OCI-LY1 (cell line): Measurements from ENCODE around the gene BIN1.

Source experiments
- EZH2 ChIP-seq: fragments of 200-600 bp; sonication (generic), shearing (Covaris generic); IDR thresholded peaks from 2 replicates; pipeline ENCODE4 v1.8.0; 2017; ENCODE audit warnings: borderline replicate concordance, mixed run types, mild to moderate bottlenecking, antibody characterized with exemption, low read length, moderate library complexity, mixed read lengths
- TF ChIP-seq, protein P1 (sequence below): fragments of 200-600 bp; sonication (generic), shearing (Covaris generic); IDR thresholded peaks from 2 replicates; pipeline ENCODE4 v1.5.1; 2017; ENCODE audit warnings: mild to moderate bottlenecking, antibody characterized with exemption, low read length, moderate library complexity, mixed read lengths

DNA sequence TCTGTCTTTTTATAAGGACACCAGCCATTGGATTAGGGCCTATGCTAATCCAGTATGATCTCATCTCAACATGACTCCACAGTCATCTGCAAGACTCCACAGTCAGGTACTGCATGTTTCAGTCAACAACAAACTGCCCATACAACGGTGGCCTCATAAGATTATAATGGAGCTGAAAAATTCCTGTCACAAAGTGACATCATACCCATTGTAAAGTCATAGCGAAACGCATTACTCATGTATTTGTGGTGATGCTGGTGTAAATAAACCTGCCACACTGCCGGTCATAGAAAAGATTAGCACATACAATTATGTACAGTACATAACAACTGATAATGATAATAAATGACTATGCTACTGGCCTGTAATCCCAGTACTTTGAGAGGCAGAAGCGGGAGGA is 106.0 kb downstream of the BIN1 start:
- TF ChIP-seq, protein P1, sequence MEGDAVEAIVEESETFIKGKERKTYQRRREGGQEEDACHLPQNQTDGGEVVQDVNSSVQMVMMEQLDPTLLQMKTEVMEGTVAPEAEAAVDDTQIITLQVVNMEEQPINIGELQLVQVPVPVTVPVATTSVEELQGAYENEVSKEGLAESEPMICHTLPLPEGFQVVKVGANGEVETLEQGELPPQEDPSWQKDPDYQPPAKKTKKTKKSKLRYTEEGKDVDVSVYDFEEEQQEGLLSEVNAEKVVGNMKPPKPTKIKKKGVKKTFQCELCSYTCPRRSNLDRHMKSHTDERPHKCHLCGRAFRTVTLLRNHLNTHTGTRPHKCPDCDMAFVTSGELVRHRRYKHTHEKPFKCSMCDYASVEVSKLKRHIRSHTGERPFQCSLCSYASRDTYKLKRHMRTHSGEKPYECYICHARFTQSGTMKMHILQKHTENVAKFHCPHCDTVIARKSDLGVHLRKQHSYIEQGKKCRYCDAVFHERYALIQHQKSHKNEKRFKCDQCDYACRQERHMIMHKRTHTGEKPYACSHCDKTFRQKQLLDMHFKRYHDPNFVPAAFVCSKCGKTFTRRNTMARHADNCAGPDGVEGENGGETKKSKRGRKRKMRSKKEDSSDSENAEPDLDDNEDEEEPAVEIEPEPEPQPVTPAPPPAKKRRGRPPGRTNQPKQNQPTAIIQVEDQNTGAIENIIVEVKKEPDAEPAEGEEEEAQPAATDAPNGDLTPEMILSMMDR = no peak
- TF ChIP-seq EZH2 = no peak
